ENCODE results near the gene ADARB2.
"Not testable (repeated sequence)": the region's sequence is repeated elsewhere in the genome, so short reads cannot be mapped to it uniquely, and the experiment has no call there.

Gene ADARB2

DNA sequence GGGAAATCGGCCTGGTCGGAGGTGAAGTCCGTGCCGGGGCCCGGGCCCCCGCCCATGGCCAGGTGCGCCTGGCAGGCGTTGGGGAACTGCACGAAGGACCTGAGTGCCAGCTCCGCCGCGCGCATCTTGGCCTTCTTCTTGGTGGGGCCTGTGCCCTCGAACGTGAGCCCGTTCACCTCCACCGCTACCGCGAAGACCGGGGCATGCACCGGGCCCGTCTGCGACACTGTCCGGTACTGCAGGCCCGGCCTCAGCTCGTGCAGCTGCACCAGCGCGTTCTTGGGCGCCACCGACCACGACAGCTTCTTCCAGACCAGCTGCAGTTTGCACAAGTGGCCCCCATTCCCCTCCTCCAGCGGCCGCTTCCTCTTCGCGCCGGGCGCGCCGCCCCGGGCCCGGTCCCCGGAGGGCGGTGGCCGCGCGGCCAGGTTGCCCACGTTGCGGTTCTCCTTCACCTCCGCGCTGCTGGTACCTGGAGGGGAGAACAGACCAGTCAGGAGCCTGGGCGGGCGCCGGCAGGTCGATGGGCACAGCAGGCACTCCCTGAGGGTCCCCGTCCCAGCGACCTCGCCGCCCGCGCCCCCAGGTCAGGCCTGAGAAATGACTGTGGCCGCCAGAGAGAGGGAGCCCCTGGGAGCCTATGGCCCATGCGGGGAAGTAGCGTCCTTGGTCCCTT, 373.7 kb downstream of the ADARB2 start:
- no peaks in the 10 kb centered on the region for H3K36me3 Mint-ChIP-seq (ENCODE audit: low read depth)
- no peaks in the 10 kb centered on the region for H3K9me3 Mint-ChIP-seq
- no peak overlapping the region for H3K4me3 Mint-ChIP-seq
- peaks cover 22% of the 10 kb centered on the region for H3K27me3 Mint-ChIP-seq
- peaks cover 13% of the 10 kb centered on the region for H3K4me1 Mint-ChIP-seq (ENCODE audit: low read depth)
- H3K27ac Mint-ChIP-seq = no peak overlapping the region

DNA sequence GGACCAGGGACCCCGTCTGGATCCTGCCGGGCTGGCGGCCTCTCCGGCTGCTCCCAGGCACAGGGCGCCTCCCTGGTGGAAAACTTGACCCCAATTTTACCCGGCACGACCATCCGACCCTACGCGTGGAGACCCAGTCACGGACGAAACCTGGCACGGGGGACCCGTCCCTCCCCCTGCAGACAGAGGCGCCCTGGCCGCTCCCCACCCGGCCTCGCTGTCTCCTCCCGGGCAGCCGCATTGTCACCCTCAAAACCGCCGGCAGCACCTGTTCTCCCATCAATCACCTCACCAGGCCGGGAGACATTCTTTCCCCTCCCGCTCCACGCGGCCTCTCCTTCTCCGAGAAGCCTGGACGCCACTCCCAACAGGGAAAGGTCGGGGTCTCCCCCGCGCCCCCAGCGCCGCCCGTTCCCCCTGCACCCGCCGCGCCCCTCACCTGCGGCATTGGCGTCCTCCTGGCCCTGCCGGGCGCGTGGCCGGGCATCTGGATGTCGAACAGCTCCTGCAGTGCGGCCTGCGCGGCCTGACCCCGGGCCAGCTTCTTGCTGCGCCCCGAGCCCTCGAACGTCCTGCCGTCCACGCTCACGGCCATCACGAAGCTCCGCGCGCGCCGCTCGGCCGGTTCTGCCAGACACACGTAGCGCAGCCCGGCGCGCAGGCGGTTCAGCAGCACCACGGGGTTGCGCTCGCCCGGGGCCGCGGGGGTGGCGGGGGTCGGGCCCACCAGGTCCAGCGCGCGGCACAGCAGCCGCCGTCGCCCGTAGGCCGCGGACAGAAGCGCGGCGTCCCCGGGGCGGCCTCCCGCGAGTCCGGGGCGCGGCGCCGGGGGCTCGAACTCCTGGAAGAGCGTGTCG, 374.5 kb downstream of the ADARB2 start:
- Mint-ChIP-seq H3K4me3 (no peak overlapping the region), H3K36me3 (ENCODE audit: low read depth) (no peaks in the 10 kb centered on the region), H3K4me1 (ENCODE audit: low read depth) (peaks cover 13% of the 10 kb centered on the region), H3K27ac (no peak overlapping the region), H3K27me3 (peaks cover 19% of the 10 kb centered on the region), H3K9me3 (no peaks in the 10 kb centered on the region)

DNA sequence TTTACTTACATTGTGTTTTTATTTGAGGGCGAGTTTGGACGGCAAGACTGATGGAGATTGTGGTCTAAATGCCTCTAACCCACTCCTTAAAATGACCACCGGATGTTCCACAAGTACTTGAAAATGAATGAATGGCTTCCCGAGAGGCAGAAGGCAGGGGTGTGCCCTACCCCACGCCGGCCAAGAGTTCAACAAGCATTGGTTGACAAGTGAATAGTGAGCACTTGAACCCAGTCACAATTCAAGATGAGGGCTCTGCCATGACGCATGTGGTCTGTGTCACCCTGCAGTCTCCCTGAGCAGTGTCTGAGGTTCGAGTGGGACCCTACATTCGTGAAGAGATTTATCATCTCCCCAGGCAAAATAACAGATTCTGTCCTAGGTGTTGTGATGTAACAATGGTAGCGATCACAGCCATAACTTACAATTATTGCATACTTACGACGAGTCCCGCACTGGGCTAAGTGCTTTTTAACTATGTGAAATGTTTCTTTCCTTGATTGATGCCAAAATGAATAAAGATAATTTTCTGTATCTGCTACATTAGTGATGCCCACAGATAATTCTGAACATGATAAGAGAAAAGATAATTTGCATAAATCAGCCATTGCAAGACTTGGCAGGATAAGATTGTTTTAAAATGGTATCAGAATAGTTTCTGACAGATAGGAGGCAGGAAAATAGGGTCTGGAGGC, 375.8 kb downstream of the ADARB2 start:
- Mint-ChIP-seq H3K27me3 (peaks cover 15% of the 10 kb centered on the region), H3K4me1 (ENCODE audit: low read depth) (peaks cover 13% of the 10 kb centered on the region), H3K9me3 (no peaks in the 10 kb centered on the region), H3K4me3 (no peak overlapping the region), H3K27ac (no peak overlapping the region), H3K36me3 (ENCODE audit: low read depth) (no peaks in the 10 kb centered on the region)

DNA sequence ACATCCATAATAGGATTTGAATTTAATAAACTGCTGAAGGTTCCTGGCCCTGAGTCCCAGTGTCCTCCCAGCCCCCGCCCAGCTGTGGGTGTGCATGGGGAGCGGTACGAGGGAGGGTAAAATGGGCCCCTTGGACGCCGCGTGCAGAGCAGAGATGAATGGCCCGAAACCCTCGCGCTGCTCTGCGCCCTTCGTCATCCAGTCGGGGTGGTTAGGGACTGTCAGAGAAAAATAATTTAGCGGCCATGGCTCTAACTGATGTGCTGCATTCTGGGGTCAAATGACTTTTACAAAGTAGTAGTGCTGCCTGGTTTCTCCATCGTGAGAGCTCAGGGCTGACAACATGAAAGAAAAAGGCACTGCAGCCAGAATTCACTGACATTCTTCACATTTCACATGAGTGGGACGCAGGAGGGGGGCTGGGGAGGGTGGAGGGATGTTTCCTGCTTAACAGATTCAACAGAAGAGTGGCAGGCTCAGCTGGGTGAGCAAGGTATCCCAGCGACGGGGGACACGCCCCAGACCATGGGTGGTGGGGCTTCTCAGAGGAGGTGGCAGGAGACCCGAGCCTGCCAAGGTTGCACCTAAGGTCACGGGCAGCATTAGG, 376.7 kb downstream of the ADARB2 start:
- no peaks in the 10 kb centered on the region for H3K9me3 Mint-ChIP-seq
- no peak overlapping the region for H3K27ac Mint-ChIP-seq
- no peak overlapping the region for H3K4me3 Mint-ChIP-seq
- peaks cover 14% of the 10 kb centered on the region for H3K27me3 Mint-ChIP-seq
- H3K4me1 Mint-ChIP-seq (ENCODE audit: low read depth) = peaks cover 13% of the 10 kb centered on the region
- no peaks in the 10 kb centered on the region for H3K36me3 Mint-ChIP-seq (ENCODE audit: low read depth)

DNA sequence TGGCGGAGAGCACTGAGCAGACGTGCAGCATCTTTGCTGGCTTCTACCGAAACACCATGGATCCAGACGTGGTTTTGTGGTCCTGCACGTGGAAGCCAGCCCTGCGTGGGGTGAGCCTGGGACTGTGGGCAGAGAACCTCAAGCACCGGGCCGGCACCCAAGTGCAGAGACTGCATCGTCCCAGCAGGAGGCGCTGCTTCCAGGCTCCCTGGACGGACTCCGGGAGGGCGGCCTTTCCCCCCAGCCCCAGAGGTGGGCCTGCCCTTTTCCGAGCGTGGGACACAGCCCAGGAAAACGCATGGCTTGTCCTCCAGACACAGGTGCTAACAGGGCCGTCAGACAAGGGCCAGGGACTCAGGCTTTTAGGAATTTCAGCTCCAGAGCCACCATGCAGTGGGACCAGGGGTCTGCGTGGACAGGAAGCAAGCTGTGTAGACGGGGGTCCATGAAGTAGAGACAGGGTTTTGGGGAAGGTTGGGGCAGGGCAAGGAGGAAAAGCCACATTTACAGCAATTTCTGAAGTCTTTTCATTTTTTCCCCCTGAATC, 377.2 kb downstream of the ADARB2 start:
- Mint-ChIP-seq H3K27ac (no peak overlapping the region), H3K27me3 (peaks cover 19% of the 10 kb centered on the region), H3K4me1 (ENCODE audit: low read depth) (peaks cover 13% of the 10 kb centered on the region), H3K36me3 (ENCODE audit: low read depth) (no peaks in the 10 kb centered on the region), H3K9me3 (no peaks in the 10 kb centered on the region), H3K4me3 (no peak overlapping the region)

DNA sequence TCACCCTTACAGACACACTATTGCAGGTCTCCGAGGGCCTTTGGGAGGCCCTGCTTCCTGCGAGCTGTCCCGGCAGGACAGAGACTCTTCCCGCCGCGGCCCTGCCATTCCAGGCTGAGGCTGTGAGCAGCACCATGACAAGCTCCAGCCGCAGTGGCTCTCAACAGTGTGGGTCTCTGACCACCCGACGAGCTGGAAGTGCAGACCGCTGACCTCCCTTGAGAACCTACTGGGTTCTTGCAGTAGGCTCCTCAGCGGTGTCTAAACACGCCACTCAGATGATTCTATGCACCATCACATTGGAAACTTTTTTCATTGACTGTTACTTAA, 377.7 kb downstream of the ADARB2 start:
- no peak overlapping the region for H3K27ac Mint-ChIP-seq
- H3K4me3 Mint-ChIP-seq = no peak overlapping the region
- no peaks in the 10 kb centered on the region for H3K36me3 Mint-ChIP-seq (ENCODE audit: low read depth)
- peaks cover 13% of the 10 kb centered on the region for H3K4me1 Mint-ChIP-seq (ENCODE audit: low read depth)
- no peaks in the 10 kb centered on the region for H3K9me3 Mint-ChIP-seq
- peaks cover 21% of the 10 kb centered on the region for H3K27me3 Mint-ChIP-seq

DNA sequence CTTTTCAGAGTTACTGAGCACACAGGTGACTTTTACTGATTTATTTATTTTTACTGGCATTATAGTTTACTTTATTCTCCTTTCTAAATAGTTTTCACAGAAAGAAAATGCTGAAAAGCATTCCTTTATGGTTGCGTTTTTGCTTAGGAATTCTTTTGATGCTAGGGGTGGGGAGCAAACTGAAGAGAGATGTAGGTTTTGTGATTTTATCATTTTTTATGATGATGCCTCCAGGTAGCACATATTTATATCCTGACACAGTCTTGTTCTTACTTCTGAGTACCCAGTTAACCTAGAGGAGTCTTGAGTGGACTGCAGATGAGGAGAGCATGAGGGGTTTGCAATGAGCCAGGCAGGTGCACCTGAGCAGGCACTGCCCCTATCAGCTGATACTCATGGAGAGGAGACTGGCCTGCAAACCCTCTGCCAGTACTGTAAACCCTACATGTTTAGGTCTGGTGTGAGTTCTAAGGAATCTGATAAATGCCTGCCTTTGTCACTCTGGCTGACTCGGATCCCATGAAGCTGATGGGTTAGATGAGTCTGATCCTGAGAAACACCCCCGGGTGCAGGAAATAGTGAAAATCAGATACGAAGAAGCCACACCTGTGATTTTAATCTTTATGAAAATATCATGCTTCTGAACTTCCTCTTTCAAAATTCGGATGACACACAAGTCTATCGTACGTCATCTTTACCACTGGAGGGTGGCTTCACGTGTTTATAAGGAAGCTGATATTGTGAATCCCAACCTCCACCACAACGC, 378.3 kb downstream of the ADARB2 start:
- Mint-ChIP-seq H3K4me3 (no peak overlapping the region), H3K9me3 (no peaks in the 10 kb centered on the region), H3K36me3 (ENCODE audit: low read depth) (no peaks in the 10 kb centered on the region), H3K27me3 (peaks cover 18% of the 10 kb centered on the region), H3K4me1 (ENCODE audit: low read depth) (peaks cover 13% of the 10 kb centered on the region), H3K27ac (no peak overlapping the region)

DNA sequence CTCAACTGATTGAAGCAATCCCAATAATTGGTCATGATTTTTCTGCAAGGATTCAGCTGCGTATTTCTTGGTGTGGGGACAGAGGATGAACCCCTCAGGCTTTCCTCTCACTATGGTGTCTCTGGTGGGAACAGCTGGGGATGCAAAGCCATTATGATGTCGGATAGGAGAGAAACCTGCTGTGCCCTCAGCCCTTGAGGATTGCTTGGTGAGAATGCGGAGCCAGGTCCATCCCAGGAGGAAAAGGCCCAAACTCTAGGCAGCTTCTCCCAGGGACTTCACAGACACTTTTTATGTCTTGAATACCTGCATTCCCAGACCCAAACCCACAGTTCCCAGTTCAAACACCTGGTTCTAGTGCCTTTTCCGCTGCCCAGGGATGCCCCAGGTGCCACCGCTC, 379.2 kb downstream of the ADARB2 start:
- Mint-ChIP-seq H3K27ac (no peak overlapping the region), H3K4me3 (no peak overlapping the region), H3K27me3 (peaks cover 18% of the 10 kb centered on the region)

DNA sequence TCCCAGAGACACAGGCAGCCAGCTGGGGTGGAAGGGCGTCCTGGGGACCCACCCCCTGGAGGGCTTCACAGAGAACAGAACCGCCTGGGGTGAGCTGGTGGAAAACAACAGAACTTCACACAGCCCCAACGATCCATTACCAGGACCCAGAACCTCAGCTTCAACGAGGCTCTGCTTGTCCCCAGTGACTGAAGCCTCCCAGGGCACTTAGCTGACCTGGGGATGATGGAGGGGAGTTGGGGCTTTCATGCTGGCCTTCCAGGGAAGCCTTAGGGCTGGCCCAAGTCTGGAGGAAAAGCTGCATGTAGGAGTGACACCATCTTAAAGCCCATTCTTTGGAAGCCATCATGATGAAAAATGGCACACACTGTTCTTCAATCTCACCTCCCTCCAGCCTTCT, 381.0 kb downstream of the ADARB2 start:
- H3K27me3 Mint-ChIP-seq = peaks cover 11% of the 10 kb centered on the region
- peaks cover 13% of the 10 kb centered on the region for H3K4me1 Mint-ChIP-seq (ENCODE audit: low read depth)
- no peak overlapping the region for H3K27ac Mint-ChIP-seq
- no peak overlapping the region for H3K4me3 Mint-ChIP-seq
- H3K9me3 Mint-ChIP-seq = no peaks in the 10 kb centered on the region
- no peaks in the 10 kb centered on the region for H3K36me3 Mint-ChIP-seq (ENCODE audit: low read depth)

More for the DNA sequence above, 379.2 kb downstream of the ADARB2 start:
- no peaks in the 10 kb centered on the region for H3K36me3 Mint-ChIP-seq (ENCODE audit: low read depth)
- no peaks in the 10 kb centered on the region for H3K9me3 Mint-ChIP-seq
- peaks cover 13% of the 10 kb centered on the region for H3K4me1 Mint-ChIP-seq (ENCODE audit: low read depth)

DNA sequence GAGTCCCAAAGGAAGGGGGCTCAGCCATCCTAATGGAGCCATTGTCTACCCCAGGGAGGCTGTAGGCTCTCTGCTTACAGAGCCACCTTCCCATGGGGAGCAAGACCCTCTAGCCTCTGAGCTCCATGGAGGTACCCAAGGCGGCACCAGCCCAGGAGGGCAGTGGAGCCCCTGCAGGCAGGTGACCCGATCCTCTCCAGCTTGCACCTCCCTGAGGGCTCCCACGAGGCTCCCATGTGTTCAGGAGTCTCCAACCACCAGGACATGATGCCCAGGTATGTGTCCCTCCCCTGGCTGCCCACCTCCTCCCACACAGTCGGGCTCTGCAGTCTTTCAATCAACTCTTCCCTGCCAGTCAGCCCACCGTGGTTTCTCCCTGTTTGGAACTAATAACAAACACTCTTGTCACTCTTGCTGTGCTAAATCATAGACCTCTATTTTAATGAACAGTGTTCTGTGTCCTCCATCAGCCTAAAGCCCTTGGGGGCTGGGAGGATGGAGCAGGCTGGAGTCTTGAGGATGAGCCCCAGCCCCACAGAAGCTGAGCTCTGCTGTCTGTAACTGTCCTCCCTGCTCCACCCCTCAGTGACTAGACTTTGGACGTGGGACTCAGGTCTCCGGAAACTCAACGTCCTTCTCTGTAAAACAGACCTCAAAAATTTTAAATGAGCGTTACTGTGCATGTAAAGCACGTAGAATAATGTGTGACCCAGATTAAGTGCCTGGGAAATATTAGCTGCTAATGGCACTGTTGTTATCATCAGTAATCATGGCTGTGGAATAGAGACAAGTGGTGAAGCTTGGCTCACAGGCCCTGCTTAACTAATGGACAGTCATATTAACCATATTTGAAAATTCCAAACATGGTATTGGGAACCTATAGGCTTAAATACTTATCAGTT, 382.3 kb downstream of the ADARB2 start:
- Mint-ChIP-seq H3K27me3 (peaks cover 10% of the 10 kb centered on the region), H3K4me1 (ENCODE audit: low read depth) (peaks cover 13% of the 10 kb centered on the region), H3K36me3 (ENCODE audit: low read depth) (no peaks in the 10 kb centered on the region), H3K27ac (no peak overlapping the region), H3K4me3 (no peak overlapping the region), H3K9me3 (no peaks in the 10 kb centered on the region)

DNA sequence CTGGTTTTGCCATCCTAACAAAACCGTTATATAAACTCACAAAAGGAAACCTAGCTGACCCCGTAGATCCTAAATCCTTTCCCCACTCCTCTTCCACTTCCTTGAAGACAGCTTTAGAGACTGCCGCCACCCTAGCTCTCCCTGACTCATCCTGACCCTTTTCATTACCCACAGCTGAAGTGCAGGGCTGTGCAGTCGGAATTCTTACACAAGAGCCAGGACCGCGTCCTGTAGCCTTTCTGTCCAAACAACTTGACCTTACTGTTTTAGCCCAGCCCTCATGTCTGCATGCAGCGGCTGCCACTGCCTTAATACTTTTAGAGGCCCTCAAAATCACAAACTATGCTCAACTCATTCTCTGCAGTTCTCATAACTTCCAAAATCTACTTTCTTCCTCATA, 385.0 kb downstream of the ADARB2 start:
- not testable (repeated sequence) for H3K9me3 Mint-ChIP-seq; H3K4me1 Mint-ChIP-seq (ENCODE audit: low read depth); H3K4me3 Mint-ChIP-seq; H3K27ac Mint-ChIP-seq; H3K36me3 Mint-ChIP-seq (ENCODE audit: low read depth)
- peaks cover 11% of the 10 kb centered on the region for H3K27me3 Mint-ChIP-seq

DNA sequence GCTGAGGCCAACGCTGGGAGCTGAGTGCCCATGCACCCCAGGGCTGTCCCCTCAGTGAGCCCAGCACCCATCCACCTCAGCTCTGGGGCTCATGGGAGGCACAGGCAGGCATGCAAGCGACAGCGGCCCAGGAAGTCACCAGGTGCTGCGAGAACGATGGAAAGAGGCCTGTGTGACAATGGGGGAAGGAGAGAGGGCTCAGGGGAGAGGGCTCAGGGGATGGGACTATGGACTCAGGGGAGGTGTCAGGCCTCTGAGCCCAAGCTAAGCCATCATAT, 388.6 kb downstream of the ADARB2 start:
- no peak overlapping the region for H3K4me3 Mint-ChIP-seq
- peaks cover 8% of the 10 kb centered on the region for H3K27me3 Mint-ChIP-seq
- H3K36me3 Mint-ChIP-seq (ENCODE audit: low read depth) = no peaks in the 10 kb centered on the region
- no peak overlapping the region for H3K27ac Mint-ChIP-seq
- no peaks in the 10 kb centered on the region for H3K9me3 Mint-ChIP-seq
- H3K4me1 Mint-ChIP-seq (ENCODE audit: low read depth) = no peaks in the 10 kb centered on the region

DNA sequence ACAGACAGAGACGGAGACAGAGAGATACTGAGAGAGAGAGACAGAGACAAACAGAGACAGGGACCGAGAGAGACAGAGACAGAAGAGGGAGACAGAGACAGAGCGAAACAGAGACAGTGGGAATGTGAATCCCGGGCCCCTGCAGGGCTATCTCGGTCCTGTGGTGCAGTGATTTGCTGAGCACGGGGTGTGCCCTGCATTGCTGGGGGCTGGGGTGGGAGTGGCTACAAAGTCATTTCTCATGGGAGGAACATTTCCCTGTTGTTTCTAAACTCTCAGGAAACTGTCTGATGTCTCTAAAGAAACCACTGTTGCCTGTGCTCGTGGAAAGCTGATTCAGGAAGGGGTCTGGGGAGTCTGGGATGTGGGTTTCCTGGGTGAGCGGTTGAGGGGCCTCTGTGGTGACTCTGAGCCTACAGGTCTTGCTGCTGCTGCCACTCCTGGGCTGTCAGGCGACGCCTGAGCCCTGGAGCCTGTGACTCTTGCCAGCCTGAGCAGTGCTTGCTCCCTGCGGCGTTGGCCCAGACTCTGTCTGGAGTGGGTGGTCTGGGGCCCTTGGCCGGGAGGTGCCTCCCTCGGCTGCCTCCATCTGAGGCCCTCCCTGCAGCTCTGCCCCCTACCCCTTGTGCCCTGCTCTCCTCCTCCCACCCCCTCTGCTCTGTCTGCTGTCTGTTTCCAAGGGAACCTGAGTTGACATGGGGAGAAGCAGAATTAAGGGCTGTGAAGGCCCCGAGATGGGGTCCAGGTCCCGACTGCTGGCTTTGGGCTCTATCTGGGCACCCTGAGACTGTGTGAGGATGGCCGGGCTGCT, 389.2 kb downstream of the ADARB2 start:
- H3K27me3 Mint-ChIP-seq = peaks cover 8% of the 10 kb centered on the region
- no peak overlapping the region for H3K4me3 Mint-ChIP-seq
- no peaks in the 10 kb centered on the region for H3K4me1 Mint-ChIP-seq (ENCODE audit: low read depth)
- no peaks in the 10 kb centered on the region for H3K36me3 Mint-ChIP-seq (ENCODE audit: low read depth)
- H3K9me3 Mint-ChIP-seq = no peaks in the 10 kb centered on the region
- no peak overlapping the region for H3K27ac Mint-ChIP-seq
